Gastroesophageal sphincter (tissue), 3 donors: ENCODE results near the gene KREMEN1.

Experiments used
- CTCF ChIP-seq, 4 experiments: fragments of 200-600 bp in 2 of 4; fragments of 450-650 bp in 2 of 4; sonication (generic) in 1 of 4; IDR thresholded peaks; one replicate each; pipeline ENCODE4 v1.5.1; 2017 to 2019; ENCODE audit warnings: antibody characterized with exemption in 4 of 4, mild to moderate bottlenecking in 2 of 4, moderate library complexity in 2 of 4
- EP300 ChIP-seq: sonication (generic); formaldehyde crosslinking; IDR thresholded peaks from one replicate; pipeline ENCODE4 v1.6.1; 2017; ENCODE audit warnings: antibody characterized with exemption, mild to moderate bottlenecking

GRCh38 chr22:29079218-29079901 lies 6.5 kb downstream of the KREMEN1 start:
- TF ChIP-seq EP300: no peak
- no peak for TF ChIP-seq CTCF (IDR thresholded peaks at IDR 0.05)
